ENCODE results near the gene TAF4.
"Not testable (repeated sequence)": the region's sequence is repeated elsewhere in the genome, so short reads cannot be mapped to it uniquely, and the experiment has no call there.

Gene TAF4

DNA sequence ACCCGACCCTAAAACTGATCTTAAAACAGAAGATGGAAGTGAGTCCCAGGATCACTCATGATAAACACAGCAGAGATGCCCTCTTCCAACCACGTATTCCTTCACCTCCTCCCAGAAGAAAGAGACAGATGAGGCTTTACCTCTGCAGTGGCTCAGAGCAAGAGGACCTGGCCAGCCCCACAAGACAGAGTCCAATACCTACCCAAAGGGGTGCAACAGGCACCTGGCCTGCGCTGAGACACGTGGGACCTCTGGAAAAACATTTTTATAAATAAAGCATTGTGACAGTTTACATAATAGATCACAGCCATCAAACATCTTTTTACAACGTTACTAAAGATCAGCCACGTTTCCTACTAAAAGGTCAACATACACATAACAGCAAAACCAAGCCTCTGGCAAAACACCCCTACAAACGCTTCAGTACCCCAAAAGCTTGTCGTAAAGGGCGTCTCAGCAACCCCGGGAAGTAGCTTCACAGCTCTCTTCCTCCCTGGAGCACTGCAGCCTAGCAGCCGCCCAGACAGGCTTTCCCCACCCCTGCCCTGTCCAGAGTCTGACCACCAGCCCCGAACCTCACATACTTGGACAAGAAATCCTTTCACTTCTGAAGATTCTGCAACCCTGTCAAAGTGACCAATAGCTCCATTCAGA, 2.9 kb downstream of the TAF4 start:
- no peak overlapping the region for H3K4me3 ChIP-seq (ENCODE audit: low read length)
- H3K27me3 ChIP-seq (replicated peaks; ENCODE audit: control insufficient read depth, insufficient read depth, low read length): no peaks in the 10 kb centered on the region
- DNase-seq (ENCODE audit: low read depth): no peak
- H3K9me3 ChIP-seq (ENCODE audit: control insufficient read depth, low read length): no peaks in the 10 kb centered on the region
- no peak overlapping the region for H3K9ac ChIP-seq (ENCODE audit: low read length)
- peaks cover 22% of the 10 kb centered on the region for H3K4me1 ChIP-seq (ENCODE audit: control insufficient read depth, insufficient read depth, low read length)
- no peaks in the 10 kb centered on the region for H3K36me3 ChIP-seq (ENCODE audit: control insufficient read depth, insufficient read depth, low read length, severe bottlenecking)

DNA sequence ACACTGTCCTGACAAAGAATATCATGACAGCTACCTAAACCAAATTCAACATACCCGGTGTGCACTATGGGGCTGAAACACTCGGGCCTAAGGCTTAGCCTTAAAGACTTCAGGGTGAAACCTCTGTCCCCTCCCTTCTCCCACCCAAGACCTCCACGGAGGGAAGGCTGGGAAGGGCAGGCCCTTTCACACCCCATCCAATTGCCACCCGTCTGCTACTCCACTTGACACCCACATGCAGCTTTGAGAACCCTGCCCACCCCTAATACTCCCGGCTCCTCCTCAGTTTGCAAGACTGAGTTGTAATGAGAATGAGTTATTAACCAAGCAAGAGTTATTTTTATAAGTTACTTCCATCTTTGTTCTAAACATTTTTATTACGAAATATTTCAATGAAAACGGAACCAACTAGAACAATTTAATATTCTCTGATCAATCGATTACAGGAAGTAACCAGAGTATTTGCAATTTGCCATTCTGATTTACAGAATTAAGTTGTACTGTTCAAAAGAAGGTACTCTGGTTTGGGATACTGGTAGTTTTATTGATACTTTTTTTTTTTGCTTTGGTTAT, 3.7 kb downstream of the TAF4 start:
- Histone ChIP-seq H3K4me1 (ENCODE audit: control insufficient read depth, insufficient read depth, low read length) (peaks cover 17% of the 10 kb centered on the region), H3K36me3 (ENCODE audit: control insufficient read depth, insufficient read depth, low read length, severe bottlenecking) (no peaks in the 10 kb centered on the region), H3K9ac (ENCODE audit: low read length) (no peak overlapping the region), H3K9me3 (ENCODE audit: control insufficient read depth, low read length) (no peaks in the 10 kb centered on the region), H3K4me3 (ENCODE audit: low read length) (no peak overlapping the region), H3K27me3 (replicated peaks; ENCODE audit: control insufficient read depth, insufficient read depth, low read length) (no peaks in the 10 kb centered on the region)
- no peak for DNase-seq (ENCODE audit: low read depth)

DNA sequence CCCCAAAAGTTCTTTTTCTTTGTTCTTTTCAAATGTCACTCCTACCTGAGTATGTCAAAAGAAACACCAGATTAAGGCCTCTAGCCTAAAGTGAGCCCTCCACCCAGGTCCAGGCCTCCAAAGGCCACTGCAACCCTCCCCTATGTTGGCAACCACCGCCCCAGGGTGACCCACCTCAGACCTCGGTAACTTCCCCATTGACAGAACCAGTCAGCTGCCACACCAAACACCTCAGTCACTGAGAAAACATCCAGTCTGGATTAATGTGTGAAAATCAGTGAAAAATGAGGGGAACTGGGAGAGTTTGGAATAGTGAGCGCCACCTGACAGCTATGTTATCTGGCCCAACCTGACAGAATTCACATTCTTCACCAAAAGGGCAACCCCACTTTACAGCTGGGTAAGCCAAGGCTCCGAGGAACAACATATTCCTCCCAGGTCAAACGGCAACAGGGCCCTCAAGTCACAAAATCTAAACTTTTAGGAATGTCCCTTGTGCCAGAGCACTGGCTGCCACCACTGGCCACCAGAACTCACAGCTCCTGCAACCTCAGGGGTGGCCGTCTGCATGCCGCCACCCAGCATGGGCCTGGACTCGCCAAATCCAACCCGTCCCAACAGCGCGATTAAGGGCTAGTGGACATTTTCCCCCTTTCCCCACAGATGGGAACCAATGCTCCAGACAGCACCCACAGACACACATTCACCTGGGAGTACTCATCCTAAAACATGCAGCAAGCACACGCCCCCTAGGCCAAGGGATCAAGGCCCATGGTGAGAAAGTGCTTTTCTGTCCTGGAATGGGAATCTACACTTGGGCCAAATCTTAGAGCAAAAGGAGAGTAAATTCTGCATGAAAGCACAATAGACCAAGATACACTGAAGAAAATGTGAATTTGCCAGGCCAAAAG, 4.8 kb downstream of the TAF4 start:
- Histone ChIP-seq H3K4me1 (ENCODE audit: control insufficient read depth, insufficient read depth, low read length) (peaks cover 12% of the 10 kb centered on the region), H3K9me3 (ENCODE audit: control insufficient read depth, low read length) (no peaks in the 10 kb centered on the region), H3K9ac (ENCODE audit: low read length) (no peak overlapping the region), H3K27me3 (replicated peaks; ENCODE audit: control insufficient read depth, insufficient read depth, low read length) (no peaks in the 10 kb centered on the region), H3K36me3 (ENCODE audit: control insufficient read depth, insufficient read depth, low read length, severe bottlenecking) (no peaks in the 10 kb centered on the region), H3K4me3 (ENCODE audit: low read length) (no peak overlapping the region)
- no peak for DNase-seq (ENCODE audit: low read depth)

GRCh38 chr20:62059920-62060630, 5.6 kb downstream of the TAF4 start:
- H3K36me3 ChIP-seq (ENCODE audit: control insufficient read depth, insufficient read depth, low read length, severe bottlenecking): no peaks in the 10 kb centered on the region
- DNase-seq (ENCODE audit: low read depth): no peak
- H3K27me3 ChIP-seq (replicated peaks; ENCODE audit: control insufficient read depth, insufficient read depth, low read length): no peaks in the 10 kb centered on the region

DNA sequence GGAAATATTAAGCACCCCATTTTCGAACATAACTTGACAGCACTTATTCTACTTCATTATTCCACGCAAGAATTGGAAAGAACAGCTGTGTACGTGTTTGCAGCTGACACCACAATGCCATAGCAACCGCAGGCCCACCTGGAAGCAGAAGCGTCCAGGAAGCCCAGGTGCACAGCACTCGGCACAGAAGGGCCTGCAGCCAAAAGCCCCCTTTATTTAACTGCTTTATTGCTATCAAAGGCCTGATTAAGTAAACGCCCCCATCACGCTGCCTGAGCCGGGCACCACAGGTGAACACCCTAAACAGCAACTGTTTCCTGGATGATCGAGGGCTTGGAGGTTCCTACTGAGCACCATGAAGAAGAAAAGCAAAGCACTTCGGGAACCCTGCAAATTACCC, 6.3 kb downstream of the TAF4 start:
- Histone ChIP-seq H3K4me3 (ENCODE audit: low read length) (no peak overlapping the region), H3K27me3 (replicated peaks; ENCODE audit: control insufficient read depth, insufficient read depth, low read length) (no peaks in the 10 kb centered on the region), H3K9me3 (ENCODE audit: control insufficient read depth, low read length) (no peaks in the 10 kb centered on the region), H3K36me3 (ENCODE audit: control insufficient read depth, insufficient read depth, low read length, severe bottlenecking) (no peaks in the 10 kb centered on the region), H3K4me1 (ENCODE audit: control insufficient read depth, insufficient read depth, low read length) (peaks cover 12% of the 10 kb centered on the region), H3K9ac (ENCODE audit: low read length) (no peak overlapping the region)
- DNase-seq (ENCODE audit: low read depth): no peak

More at GRCh38 chr20:62059920-62060630, 5.6 kb downstream of the TAF4 start:
- H3K4me1 ChIP-seq (ENCODE audit: control insufficient read depth, insufficient read depth, low read length): peaks cover 12% of the 10 kb centered on the region
- no peak overlapping the region for H3K9ac ChIP-seq (ENCODE audit: low read length)
- no peaks in the 10 kb centered on the region for H3K9me3 ChIP-seq (ENCODE audit: control insufficient read depth, low read length)
- H3K4me3 ChIP-seq (ENCODE audit: low read length): no peak overlapping the region

DNA sequence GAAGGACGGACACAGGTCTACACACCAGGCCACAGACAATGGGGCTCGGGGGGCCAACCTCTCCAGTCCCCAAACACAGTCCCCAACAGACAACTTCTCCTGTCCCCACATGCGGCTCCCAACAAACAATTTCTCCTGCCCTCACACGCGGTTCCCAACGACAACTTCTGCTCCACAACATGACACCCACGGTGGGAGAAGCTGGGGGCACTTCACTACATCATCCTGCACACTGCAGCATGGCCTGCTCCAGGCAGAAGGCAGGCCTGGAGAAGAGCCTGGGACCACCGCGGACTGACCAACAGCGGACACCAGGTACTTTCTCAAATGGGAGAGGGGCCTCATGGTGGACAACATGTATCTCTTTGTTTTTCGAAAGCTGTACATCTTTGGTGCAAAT, 6.7 kb downstream of the TAF4 start:
- Histone ChIP-seq H3K4me3 (ENCODE audit: low read length) (no peak overlapping the region), H3K36me3 (ENCODE audit: control insufficient read depth, insufficient read depth, low read length, severe bottlenecking) (no peaks in the 10 kb centered on the region), H3K4me1 (ENCODE audit: control insufficient read depth, insufficient read depth, low read length) (peaks cover 8% of the 10 kb centered on the region), H3K9me3 (ENCODE audit: control insufficient read depth, low read length) (no peaks in the 10 kb centered on the region), H3K27me3 (replicated peaks; ENCODE audit: control insufficient read depth, insufficient read depth, low read length) (no peaks in the 10 kb centered on the region), H3K9ac (ENCODE audit: low read length) (no peak overlapping the region)
- DNase-seq (ENCODE audit: low read depth): no peak

DNA sequence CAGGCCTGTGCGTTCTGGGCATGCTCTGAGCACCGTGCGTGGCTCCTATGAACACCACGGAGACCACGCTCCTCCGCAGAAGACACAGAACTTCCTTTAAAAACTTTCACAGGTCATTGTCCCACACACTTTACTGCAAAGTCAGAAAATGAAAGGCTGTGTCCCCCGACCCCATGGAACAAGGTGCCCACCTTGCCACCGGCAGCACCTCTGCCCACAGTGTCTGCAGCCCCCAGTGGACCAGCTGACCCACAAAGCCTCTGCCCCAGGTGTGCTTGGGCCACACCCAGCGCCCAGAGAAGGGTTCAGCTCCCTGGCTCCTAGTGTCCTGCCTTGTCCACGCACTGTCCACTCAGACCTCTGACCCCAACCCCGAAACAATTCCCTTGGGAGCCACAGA, 8.7 kb downstream of the TAF4 start:
- Histone ChIP-seq H3K27me3 (replicated peaks; ENCODE audit: control insufficient read depth, insufficient read depth, low read length) (no peaks in the 10 kb centered on the region), H3K4me3 (ENCODE audit: low read length) (no peak overlapping the region), H3K9ac (ENCODE audit: low read length) (no peak overlapping the region), H3K36me3 (ENCODE audit: control insufficient read depth, insufficient read depth, low read length, severe bottlenecking) (no peaks in the 10 kb centered on the region), H3K4me1 (ENCODE audit: control insufficient read depth, insufficient read depth, low read length) (no peaks in the 10 kb centered on the region), H3K9me3 (ENCODE audit: control insufficient read depth, low read length) (no peaks in the 10 kb centered on the region)
- no peak for DNase-seq (ENCODE audit: low read depth)

GRCh38 chr20:62056377-62056776, 9.3 kb downstream of the TAF4 start:
- Histone ChIP-seq H3K4me3 (ENCODE audit: low read length) (no peak overlapping the region), H3K36me3 (ENCODE audit: control insufficient read depth, insufficient read depth, low read length, severe bottlenecking) (no peaks in the 10 kb centered on the region), H3K27me3 (replicated peaks; ENCODE audit: control insufficient read depth, insufficient read depth, low read length) (no peaks in the 10 kb centered on the region), H3K9me3 (ENCODE audit: control insufficient read depth, low read length) (no peaks in the 10 kb centered on the region), H3K9ac (ENCODE audit: low read length) (no peak overlapping the region), H3K4me1 (ENCODE audit: control insufficient read depth, insufficient read depth, low read length) (no peaks in the 10 kb centered on the region)
- DNase-seq (ENCODE audit: low read depth): no peak

DNA sequence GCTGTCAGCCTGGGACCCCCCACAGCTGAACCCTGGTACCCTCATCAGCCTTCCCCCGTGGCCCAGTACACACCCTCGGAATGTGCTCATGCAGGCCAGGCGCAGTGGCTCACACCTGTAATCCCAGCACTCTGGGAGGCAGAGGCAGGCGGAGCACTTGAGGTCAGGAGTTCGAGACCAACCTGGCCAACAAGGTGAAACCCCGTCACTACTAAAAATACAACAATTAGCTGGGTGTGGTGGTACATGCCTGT, 9.9 kb downstream of the TAF4 start:
- not testable (repeated sequence) for H3K4me1 ChIP-seq (ENCODE audit: control insufficient read depth, insufficient read depth, low read length); H3K9ac ChIP-seq (ENCODE audit: low read length); H3K36me3 ChIP-seq (ENCODE audit: control insufficient read depth, insufficient read depth, low read length, severe bottlenecking); H3K9me3 ChIP-seq (ENCODE audit: control insufficient read depth, low read length); H3K4me3 ChIP-seq (ENCODE audit: low read length); DNase-seq (ENCODE audit: low read depth); H3K27me3 ChIP-seq (replicated peaks; ENCODE audit: control insufficient read depth, insufficient read depth, low read length)

GRCh38 chr20:62055106-62055861, 10.4 kb downstream of the TAF4 start:
- Histone ChIP-seq H3K9ac (ENCODE audit: low read length) (no peak overlapping the region), H3K4me3 (ENCODE audit: low read length) (no peak overlapping the region), H3K9me3 (ENCODE audit: control insufficient read depth, low read length) (no peaks in the 10 kb centered on the region), H3K36me3 (ENCODE audit: control insufficient read depth, insufficient read depth, low read length, severe bottlenecking) (no peaks in the 10 kb centered on the region), H3K4me1 (ENCODE audit: control insufficient read depth, insufficient read depth, low read length) (no peaks in the 10 kb centered on the region), H3K27me3 (replicated peaks; ENCODE audit: control insufficient read depth, insufficient read depth, low read length) (no peaks in the 10 kb centered on the region)
- no peak for DNase-seq (ENCODE audit: low read depth)
